WTC11 (cell line): Measurements from ENCODE around the gene VPS39. TPM values are rescaled to one million over a fixed set of nuclear protein-coding genes. Genes with fewer than 3 reads are reported as not detected.

Source experiments
- ATAC-seq: fragments of 200-7000 bp; cut with Tn5 transposase; 2 replicates; pipeline ENCODE4 v1.10.0; 2021; ENCODE audit warnings: mild to moderate bottlenecking, moderate library complexity
- CTCF ChIA-PET: fragments of 300-600 bp; sonication (Branson Sonifier 250); formaldehyde crosslinking; loops from one replicate; lab custom pipeline; 2021; ENCODE audit warnings: antibody characterized with exemption; lab: Charles Lee
- POLR2A ChIA-PET: fragments of 350-600 bp; sonication (Branson Sonifier 250); formaldehyde crosslinking; loops from one replicate; lab custom pipeline; 2021; ENCODE audit warnings: antibody characterized with exemption; lab: Charles Lee
- DNase-seq: peaks from one replicate; pipeline ENCODE4 v3.0.0; 2021; ENCODE audit warnings: low spot score
- H3K27ac Mint-ChIP-seq: 2 replicates; pipeline ENCODE4 v1.8.0; 2021; ENCODE audit warnings: mixed read lengths
- H3K27me3 Mint-ChIP-seq: 2 replicates; pipeline ENCODE4 v1.8.0; 2021; ENCODE audit warnings: low read depth, mild to moderate bottlenecking, moderate library complexity, mixed read lengths
- H3K36me3 Mint-ChIP-seq: 2 replicates; pipeline ENCODE4 v1.8.0; 2021; ENCODE audit warnings: mixed read lengths
- H3K4me1 Mint-ChIP-seq: 2 replicates; pipeline ENCODE4 v1.8.0; 2022; ENCODE audit warnings: mixed read lengths
- H3K4me3 Mint-ChIP-seq: 2 replicates; pipeline ENCODE4 v1.8.0; 2021; ENCODE audit warnings: mild to moderate bottlenecking, moderate library complexity, mixed read lengths
- H3K9me3 Mint-ChIP-seq: 2 replicates; pipeline ENCODE4 v1.8.0; 2021; ENCODE audit warnings: mixed read lengths
- CREM ChIP-seq: sonication (generic); formaldehyde crosslinking; IDR thresholded peaks from 2 replicates; pipeline ENCODE4 v1.8.1; 2022; ENCODE audit warnings: mild to moderate bottlenecking, missing genetic modification reagents, moderate library complexity
- HMGA2 ChIP-seq: fragments of 250-450 bp; sonication (Bioruptor Pico); IDR thresholded peaks from 2 replicates; pipeline ENCODE4 v1.4.0; 2021; ENCODE audit warnings: mild to moderate bottlenecking, moderate library complexity
- RORB ChIP-seq: fragments of 250-450 bp; sonication (Bioruptor Pico); IDR thresholded peaks from 2 replicates; pipeline ENCODE4 v1.9.0; 2021; ENCODE audit warnings: mild to moderate bottlenecking
- TCF7 ChIP-seq: sonication (generic); formaldehyde crosslinking; IDR thresholded peaks from 2 replicates; pipeline ENCODE4 v1.8.0; 2022; ENCODE audit warnings: mild to moderate bottlenecking, low read depth, missing genetic modification reagents, moderate library complexity
- TEAD1 ChIP-seq: sonication (generic); formaldehyde crosslinking; IDR thresholded peaks from 2 replicates; pipeline ENCODE4 v1.8.0; 2022; ENCODE audit warnings: mild to moderate bottlenecking, missing genetic modification reagents
- TEAD4 ChIP-seq: sonication (generic); formaldehyde crosslinking; IDR thresholded peaks from 2 replicates; pipeline ENCODE4 v1.8.0; 2022; ENCODE audit warnings: mild to moderate bottlenecking, missing genetic modification reagents
- ZNF317 ChIP-seq: sonication (generic); formaldehyde crosslinking; IDR thresholded peaks from 2 replicates; pipeline ENCODE4 v1.8.1; 2023; ENCODE audit warnings: low read depth, mild to moderate bottlenecking, moderate library complexity, missing genetic modification reagents, borderline replicate concordance
- ZNF396 ChIP-seq: fragments of 250-450 bp; sonication (Bioruptor Pico); IDR thresholded peaks from 2 replicates; pipeline ENCODE4 v1.8.0; 2021; ENCODE audit warnings: mild to moderate bottlenecking, moderate library complexity, borderline replicate concordance
- ZNF671 ChIP-seq: fragments of 250-450 bp; sonication (Bioruptor Pico); IDR thresholded peaks from 2 replicates; pipeline ENCODE4 v1.8.0; 2021; ENCODE audit warnings: mild to moderate bottlenecking
- total RNA-seq: library from RNA; stranded (reverse); gene quantifications from 3 replicates; pipeline ENCODE4 v1.2.3, GENCODE V29; 2021
- TF ChIP-seq, protein P1 (sequence below): fragments of 250-450 bp; sonication (Bioruptor Pico); IDR thresholded peaks from 2 replicates; pipeline ENCODE4 v1.8.0; 2021; ENCODE audit warnings: mild to moderate bottlenecking
- TF ChIP-seq, protein P2 (sequence below): sonication (generic); formaldehyde crosslinking; IDR thresholded peaks from 2 replicates; pipeline ENCODE4 v1.8.1; 2022; ENCODE audit warnings: missing genetic modification reagents, borderline replicate concordance
- TF ChIP-seq, protein P3 (sequence below): sonication (generic); formaldehyde crosslinking; IDR thresholded peaks from 2 replicates; pipeline ENCODE4 v1.8.1; 2023; ENCODE audit warnings: mild to moderate bottlenecking, missing genetic modification reagents, borderline replicate concordance
- TF ChIP-seq, protein P4 (sequence below): sonication (generic); formaldehyde crosslinking; IDR thresholded peaks from 2 replicates; pipeline ENCODE4 v1.8.0; 2022; ENCODE audit warnings: mild to moderate bottlenecking, missing genetic modification reagents
- TF ChIP-seq, protein P5 (sequence below): sonication (generic); formaldehyde crosslinking; IDR thresholded peaks from 2 replicates; pipeline ENCODE4 v1.8.0; 2022; ENCODE audit warnings: mild to moderate bottlenecking, missing genetic modification reagents
- TF ChIP-seq, protein P6 (sequence below): sonication (generic); formaldehyde crosslinking; IDR thresholded peaks from 2 replicates; pipeline ENCODE4 v1.8.1; 2022; ENCODE audit warnings: low read depth, missing genetic modification reagents, borderline replicate concordance
- TF ChIP-seq, protein P7 (sequence below): sonication (generic); formaldehyde crosslinking; IDR thresholded peaks from 2 replicates; pipeline ENCODE4 v1.8.1; 2022; ENCODE audit warnings: low read depth, mild to moderate bottlenecking, moderate library complexity, missing genetic modification reagents, borderline replicate concordance

The VPS39 gene
- total RNA-seq, 1 experiment from 2014 or later = 44.5 TPM

DNA sequence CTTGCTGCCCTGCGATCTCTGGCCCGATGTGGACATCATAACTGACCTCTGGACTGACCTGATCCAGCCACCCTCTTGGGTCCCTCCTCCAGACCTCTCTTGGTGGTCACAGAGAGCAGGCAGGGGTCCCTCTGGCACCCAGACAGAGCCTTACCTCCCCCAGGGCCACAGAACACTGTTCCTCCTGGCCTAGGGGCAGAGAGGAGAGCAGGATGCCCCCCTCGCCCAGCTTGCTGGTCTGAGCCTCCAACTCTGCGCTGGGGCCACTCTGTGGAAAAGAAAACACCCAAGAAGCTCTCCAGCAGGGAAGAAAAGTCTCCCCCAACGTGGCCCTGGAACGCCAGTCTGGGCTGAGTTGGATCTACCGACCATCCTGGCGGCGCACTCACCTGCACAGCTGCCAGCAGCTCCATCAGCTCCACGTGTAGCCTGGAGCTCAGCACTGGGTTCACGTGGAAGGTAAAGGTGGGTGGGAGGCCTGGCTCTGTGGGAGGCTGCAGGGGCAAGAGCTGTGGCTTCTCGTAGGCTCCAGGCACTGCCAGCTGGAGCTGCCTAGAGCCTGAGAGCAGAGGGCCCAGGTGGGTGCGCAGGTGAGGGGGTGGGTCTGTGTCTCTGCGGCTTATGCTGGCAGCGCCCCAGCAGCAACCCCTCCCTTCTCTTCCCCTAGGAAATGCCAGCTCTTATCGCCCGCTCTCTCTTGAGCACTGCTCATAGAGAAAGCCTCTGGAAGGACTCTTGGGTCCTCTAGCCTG, 57.7 kb downstream of the VPS39 start:
- Mint-ChIP-seq H3K27ac (no peak overlapping the region), H3K27me3 (no peaks in the 10 kb centered on the region), H3K4me3 (no peak overlapping the region), H3K4me1 (no peaks in the 10 kb centered on the region), H3K9me3 (no peaks in the 10 kb centered on the region), H3K36me3 (no peaks in the 10 kb centered on the region)
- TF ChIP-seq, protein P1, sequence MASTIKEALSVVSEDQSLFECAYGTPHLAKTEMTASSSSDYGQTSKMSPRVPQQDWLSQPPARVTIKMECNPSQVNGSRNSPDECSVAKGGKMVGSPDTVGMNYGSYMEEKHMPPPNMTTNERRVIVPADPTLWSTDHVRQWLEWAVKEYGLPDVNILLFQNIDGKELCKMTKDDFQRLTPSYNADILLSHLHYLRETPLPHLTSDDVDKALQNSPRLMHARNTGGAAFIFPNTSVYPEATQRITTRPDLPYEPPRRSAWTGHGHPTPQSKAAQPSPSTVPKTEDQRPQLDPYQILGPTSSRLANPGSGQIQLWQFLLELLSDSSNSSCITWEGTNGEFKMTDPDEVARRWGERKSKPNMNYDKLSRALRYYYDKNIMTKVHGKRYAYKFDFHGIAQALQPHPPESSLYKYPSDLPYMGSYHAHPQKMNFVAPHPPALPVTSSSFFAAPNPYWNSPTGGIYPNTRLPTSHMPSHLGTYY (CRISPR knock-in tag) = no peak
- TF ChIP-seq, protein P2, sequence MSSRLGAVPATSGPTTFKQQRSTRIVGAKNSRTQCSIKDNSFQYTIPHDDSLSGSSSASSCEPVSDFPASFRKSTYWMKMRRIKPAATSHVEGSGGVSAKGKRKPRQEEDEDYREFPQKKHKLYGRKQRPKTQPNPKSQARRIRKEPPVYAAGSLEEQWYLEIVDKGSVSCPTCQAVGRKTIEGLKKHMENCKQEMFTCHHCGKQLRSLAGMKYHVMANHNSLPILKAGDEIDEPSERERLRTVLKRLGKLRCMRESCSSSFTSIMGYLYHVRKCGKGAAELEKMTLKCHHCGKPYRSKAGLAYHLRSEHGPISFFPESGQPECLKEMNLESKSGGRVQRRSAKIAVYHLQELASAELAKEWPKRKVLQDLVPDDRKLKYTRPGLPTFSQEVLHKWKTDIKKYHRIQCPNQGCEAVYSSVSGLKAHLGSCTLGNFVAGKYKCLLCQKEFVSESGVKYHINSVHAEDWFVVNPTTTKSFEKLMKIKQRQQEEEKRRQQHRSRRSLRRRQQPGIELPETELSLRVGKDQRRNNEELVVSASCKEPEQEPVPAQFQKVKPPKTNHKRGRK (CRISPR knock-in tag) = no peak
- TF ChIP-seq, protein P3, sequence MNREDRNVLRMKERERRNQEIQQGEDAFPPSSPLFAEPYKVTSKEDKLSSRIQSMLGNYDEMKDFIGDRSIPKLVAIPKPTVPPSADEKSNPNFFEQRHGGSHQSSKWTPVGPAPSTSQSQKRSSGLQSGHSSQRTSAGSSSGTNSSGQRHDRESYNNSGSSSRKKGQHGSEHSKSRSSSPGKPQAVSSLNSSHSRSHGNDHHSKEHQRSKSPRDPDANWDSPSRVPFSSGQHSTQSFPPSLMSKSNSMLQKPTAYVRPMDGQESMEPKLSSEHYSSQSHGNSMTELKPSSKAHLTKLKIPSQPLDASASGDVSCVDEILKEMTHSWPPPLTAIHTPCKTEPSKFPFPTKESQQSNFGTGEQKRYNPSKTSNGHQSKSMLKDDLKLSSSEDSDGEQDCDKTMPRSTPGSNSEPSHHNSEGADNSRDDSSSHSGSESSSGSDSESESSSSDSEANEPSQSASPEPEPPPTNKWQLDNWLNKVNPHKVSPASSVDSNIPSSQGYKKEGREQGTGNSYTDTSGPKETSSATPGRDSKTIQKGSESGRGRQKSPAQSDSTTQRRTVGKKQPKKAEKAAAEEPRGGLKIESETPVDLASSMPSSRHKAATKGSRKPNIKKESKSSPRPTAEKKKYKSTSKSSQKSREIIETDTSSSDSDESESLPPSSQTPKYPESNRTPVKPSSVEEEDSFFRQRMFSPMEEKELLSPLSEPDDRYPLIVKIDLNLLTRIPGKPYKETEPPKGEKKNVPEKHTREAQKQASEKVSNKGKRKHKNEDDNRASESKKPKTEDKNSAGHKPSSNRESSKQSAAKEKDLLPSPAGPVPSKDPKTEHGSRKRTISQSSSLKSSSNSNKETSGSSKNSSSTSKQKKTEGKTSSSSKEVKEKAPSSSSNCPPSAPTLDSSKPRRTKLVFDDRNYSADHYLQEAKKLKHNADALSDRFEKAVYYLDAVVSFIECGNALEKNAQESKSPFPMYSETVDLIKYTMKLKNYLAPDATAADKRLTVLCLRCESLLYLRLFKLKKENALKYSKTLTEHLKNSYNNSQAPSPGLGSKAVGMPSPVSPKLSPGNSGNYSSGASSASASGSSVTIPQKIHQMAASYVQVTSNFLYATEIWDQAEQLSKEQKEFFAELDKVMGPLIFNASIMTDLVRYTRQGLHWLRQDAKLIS (CRISPR knock-in tag) = no peak
- TF ChIP-seq, protein P4, sequence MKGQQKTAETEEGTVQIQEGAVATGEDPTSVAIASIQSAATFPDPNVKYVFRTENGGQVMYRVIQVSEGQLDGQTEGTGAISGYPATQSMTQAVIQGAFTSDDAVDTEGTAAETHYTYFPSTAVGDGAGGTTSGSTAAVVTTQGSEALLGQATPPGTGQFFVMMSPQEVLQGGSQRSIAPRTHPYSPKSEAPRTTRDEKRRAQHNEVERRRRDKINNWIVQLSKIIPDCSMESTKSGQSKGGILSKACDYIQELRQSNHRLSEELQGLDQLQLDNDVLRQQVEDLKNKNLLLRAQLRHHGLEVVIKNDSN = no peak
- TF ChIP-seq, protein P5, sequence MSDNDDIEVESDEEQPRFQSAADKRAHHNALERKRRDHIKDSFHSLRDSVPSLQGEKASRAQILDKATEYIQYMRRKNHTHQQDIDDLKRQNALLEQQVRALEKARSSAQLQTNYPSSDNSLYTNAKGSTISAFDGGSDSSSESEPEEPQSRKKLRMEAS (CRISPR knock-in tag) = no peak
- no peak for TF ChIP-seq CREM (CRISPR knock-in tag)
- TF ChIP-seq ZNF671 (CRISPR knock-in tag) = no peak
- TF ChIP-seq TCF7 (CRISPR knock-in tag) = no peak
- no peak for TF ChIP-seq ZNF317 (CRISPR knock-in tag)
- no peak for TF ChIP-seq TEAD1 (CRISPR knock-in tag)
- TF ChIP-seq RORB (CRISPR knock-in tag) = no peak
- TF ChIP-seq TEAD4 (CRISPR knock-in tag) = no peak
- no peak for TF ChIP-seq ZNF396 (CRISPR knock-in tag)
- TF ChIP-seq, protein P6, sequence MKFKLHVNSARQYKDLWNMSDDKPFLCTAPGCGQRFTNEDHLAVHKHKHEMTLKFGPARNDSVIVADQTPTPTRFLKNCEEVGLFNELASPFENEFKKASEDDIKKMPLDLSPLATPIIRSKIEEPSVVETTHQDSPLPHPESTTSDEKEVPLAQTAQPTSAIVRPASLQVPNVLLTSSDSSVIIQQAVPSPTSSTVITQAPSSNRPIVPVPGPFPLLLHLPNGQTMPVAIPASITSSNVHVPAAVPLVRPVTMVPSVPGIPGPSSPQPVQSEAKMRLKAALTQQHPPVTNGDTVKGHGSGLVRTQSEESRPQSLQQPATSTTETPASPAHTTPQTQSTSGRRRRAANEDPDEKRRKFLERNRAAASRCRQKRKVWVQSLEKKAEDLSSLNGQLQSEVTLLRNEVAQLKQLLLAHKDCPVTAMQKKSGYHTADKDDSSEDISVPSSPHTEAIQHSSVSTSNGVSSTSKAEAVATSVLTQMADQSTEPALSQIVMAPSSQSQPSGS (CRISPR knock-in tag) = no peak
- no peak for TF ChIP-seq HMGA2 (CRISPR knock-in tag)
- TF ChIP-seq, protein P7, sequence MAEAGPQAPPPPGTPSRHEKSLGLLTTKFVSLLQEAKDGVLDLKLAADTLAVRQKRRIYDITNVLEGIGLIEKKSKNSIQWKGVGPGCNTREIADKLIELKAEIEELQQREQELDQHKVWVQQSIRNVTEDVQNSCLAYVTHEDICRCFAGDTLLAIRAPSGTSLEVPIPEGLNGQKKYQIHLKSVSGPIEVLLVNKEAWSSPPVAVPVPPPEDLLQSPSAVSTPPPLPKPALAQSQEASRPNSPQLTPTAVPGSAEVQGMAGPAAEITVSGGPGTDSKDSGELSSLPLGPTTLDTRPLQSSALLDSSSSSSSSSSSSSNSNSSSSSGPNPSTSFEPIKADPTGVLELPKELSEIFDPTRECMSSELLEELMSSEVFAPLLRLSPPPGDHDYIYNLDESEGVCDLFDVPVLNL (CRISPR knock-in tag) = no peak
- no peak for DNase-seq
- POLR2A ChIA-PET = no interaction called here
- ATAC-seq = no peak
- CTCF ChIA-PET = interaction anchor here (1.5 to 5.0 kb wide), 5 partner anchors 12 to 246 kb away, joined by 3 to 39 read pairs (median 9); no protein-coding TSS in a partner anchor
